ENCODE data around the gene ZNF506. TPM values are rescaled to one million over a fixed set of nuclear protein-coding genes. Genes with fewer than 3 reads are reported as not detected.
"Not testable (repeated sequence)": the region's sequence is repeated elsewhere in the genome, so short reads cannot be mapped to it uniquely, and the experiment has no call there.

The ZNF506 gene
- polyA plus RNA-seq, 1 donor, result 41.9 TPM

DNA sequence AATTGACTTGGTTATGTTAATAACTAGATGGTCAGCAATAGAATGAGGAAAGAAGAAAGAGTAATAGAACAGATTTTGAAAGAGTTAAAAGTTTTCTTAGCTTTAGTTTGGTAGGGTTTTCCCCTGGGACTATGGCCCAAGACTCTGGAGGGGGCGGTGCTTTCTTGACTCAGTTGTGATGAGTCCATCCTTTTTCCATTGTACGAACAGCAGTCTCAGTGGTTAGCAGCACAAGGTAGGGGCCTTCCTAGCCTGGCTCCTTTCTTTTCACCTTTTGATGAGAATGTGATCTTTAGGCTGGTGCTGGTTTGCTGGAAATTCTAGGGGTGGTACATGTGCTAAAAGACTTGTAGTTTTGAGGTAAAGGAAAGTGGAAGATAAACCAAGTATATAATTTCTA is 38.8 kb downstream of the ZNF506 start:
- DNase-seq, result no peak

GRCh38 chr19:19781791-19782190 is 39.8 kb downstream of the ZNF506 start:
- not testable (repeated sequence) for DNase-seq

GRCh38 chr19:19778666-19779065 is 42.9 kb downstream of the ZNF506 start:
- DNase-seq, result no peak

DNA sequence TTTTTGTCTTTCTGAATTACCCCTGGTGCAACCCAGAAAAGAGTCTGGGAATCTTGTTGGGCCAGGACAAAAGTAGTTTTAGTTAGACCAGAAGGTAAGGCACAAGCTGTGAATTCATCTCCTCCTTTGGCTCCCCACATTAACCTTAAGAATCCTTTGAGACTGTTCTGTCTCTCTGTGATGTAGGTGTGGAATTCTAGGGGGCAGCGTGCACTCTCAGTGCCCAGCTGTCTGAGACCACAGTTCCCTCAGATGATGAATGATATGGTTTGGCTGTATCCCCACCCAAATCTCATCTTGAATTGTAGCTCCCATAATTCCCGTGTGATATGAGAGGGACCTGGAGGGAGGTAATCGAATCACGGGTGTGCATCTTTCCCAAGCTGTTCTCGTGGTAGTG is 43.9 kb downstream of the ZNF506 start:
- DNase-seq, result no peak

DNA sequence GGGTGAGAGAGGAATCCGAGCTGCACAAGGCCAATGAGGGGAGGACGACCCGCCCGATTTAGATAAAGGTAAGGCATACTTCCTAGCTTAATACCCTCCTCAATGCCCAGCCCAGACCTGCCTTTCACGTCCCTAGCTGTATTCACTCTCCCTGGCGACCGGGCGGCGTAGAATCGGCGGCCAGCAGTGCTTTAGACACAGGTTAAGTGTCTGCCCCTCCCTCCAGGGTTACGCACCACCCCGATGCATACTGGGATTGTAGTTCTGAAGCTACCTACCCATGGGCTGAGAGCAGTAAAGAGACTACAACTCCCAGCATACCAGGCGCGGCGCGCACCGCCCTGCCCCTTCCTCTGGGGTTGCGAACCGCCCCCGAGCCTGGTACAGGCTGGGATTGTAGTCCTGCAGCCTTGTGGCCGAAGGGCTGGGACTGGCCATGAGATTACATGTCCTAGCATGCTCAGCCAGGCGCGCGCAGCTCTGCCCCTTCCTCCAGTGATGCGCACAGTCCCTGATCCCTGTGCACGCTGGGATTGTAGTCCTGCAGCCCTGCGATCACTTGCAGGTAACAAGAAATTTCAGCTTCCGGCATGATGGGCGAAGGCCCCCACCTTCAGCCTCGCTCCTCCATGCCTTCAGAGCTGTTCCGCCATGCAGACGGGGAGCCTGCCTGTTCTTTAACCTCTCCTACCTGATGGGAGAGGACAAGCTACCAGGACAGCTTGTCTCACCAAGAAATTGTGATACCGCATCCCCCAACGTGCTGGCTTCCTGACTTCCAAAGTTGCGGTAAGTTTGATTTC is 45.1 kb downstream of the ZNF506 start:
- DNase-seq, result peak; percentile 97

DNA sequence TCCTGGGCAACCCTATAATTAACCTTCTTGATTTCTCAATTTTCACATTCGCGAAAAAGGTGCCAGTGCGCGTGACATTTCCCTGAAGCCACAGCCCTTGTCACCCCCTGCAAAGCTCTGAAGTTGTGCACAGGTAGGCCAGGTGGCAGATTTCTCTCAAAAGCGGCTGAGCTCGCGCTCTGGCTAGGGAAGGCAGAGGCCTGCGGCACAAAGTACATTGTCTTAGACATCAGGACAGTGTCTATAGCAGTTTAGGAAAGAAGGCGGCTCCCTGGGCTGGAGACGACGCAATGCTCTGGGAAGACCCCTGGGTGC is 45.7 kb downstream of the ZNF506 start:
- no peak for DNase-seq

- no peak for DNase-seq
These were observed 47.1 kb downstream of the ZNF506 start for GRCh38 chr19:19774354-19775033.

- not testable (repeated sequence) for DNase-seq
These were observed 49.6 kb downstream of the ZNF506 start for GRCh38 chr19:19771963-19772362.

DNA sequence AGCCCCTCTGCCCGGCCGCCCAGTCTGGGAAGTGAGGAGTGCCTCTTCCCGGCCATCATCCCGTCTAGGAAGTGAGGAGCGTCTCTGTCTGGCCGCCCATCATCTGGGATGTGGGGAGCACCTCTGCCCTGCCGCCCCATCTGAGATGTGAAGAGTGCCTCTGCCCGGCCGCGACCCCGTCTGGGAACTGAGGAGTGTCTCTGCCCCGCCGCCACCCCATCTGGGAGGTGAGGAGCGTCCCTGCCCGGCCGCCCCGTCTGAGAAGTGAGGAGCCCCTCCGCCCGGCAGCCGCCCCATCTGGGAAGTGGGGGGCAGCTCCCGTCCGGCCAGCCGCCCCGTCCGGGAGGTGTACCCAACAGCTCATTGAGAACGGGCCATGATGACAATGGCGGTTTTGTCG is 51.6 kb downstream of the ZNF506 start:
- DNase-seq, result not testable (repeated sequence)

DNA sequence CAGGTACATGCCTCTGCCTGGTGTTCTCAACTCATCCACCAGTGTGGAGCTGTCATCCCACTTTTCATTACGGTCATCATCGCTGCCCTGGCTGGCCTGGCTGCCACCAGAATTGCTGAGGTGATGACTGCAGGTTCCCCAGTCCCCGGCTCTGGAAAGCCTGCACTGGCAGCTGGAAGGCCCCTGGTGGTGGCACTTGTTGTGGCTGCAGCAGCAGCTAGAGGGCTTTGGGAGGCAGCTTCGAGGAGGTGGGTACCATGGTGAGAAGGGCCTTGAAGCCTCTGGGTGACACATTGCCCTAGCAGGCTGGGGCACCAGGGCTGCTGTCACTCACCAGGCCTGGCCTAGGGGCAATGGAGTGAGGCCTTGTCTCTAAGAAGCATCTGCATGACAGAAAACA is 63.4 kb downstream of the ZNF506 start:
- DNase-seq, result no peak

DNA sequence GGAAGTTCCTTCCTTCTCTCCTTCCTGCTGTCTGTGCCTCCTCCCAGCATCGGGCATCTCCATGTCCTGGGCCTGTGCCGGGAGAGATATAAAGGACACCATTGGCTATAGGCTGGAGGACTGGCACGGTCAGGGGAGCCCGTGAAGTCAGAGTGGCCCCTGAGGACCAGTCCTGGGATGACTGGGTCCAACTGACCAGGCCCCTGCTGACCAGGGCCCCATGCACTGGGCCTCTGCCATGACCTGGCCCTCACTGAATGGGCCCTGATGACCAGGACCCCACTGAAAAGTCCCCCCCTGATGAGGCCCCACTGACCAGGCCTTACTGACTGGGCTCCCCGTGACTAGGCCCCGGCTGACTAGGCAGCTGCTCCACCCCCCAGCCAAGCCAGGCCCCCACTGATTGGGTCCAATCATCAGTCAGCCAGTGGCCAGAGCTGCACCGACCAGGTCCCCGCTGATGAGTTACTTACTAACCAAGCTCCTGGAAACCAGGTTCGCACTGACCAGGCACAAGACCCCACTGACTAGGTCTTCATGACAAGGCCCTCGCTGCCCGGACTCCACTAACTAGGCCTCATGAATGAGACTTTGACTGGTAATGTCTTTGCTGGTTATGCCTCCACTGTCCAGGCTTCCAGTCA is 68.7 kb downstream of the ZNF506 start:
- DNase-seq, result no peak

GRCh38 chr19:19751846-19752245 is 69.7 kb downstream of the ZNF506 start:
- no peak for DNase-seq

- no peak for DNase-seq
These were observed 70.4 kb downstream of the ZNF506 start for GRCh38 chr19:19750842-19751790.

DNA sequence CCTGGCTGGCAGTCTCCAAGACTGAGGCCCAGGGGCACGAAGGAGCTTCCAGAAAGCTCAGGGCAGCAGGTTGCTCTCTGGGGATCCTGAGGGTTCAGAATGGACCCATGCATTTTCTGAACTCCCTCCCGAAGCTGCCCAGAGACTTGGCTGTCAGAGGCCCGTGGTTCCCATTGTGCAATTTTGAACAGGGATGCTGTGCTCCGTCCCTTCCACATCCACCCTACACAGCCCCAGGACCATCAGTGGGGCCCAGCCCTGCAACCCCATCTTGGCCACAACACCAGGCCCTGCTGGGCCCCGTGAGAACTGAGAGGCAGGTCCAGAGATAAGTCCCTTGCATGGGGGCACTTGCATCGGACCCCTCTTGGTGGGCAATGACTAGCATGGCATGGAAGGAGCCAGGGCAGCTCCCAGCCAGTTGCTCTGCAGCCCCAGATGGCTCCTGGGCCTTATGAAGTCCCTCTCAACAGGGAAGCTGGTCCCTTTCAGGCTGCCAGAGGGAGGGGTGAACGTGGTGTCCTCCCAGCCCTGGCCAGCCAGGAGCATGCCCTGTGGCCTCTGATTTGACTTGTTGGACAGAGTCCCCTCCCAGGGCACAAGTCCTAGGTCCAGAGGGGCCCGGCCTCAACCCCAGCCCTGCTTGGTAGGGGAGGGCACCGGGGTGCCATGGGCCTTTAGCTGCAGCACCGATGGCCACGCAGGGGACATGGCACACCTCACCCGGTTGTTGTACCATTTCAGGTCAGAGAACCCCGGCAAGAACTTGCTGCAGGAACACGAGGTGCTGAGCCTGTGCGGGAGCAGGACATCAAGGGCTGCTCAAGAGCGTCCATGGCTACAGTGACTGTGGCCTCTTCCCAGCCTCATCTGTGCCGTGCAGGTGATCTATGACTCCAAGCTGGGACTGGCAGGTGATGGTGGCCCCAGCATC is 71.4 kb downstream of the ZNF506 start:
- no peak for DNase-seq

DNA sequence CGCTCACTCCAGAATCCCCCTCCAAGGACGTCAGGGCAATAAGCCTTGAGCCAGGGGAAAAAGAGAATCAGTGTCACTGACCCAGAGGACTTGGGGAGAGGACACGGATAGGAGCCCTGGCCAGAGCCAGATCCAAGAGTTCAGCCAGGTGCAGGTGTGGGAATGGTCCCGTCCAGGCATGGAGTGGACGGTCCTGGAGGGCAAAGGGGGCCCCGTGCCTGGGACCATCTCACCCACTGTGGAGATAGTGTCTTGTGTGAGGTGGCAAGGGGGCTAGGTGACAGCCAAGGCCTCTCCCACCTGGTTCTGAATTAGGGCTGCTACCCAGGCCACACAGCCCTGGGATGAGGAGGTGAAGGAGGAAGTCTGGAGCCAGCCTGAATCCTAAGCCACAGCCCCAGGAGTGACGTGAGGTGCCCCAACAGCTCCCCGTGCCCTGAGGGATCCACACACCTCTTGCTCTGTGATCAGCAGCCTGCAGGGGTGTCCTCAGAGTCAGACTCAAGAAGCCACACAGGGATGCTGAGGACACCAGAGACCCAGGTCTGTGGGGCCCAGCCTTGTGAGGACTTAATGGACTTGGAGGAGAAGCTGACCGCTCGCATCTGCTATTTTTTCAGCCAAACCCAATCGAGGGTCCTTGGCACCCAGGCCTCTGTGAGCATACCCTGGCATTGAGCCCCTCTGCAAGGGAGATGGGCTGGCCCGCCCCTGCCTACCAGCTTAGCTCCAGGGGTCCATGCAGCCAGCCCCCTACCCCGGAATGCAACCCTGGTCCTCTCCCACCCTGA is 72.2 kb downstream of the ZNF506 start:
- DNase-seq, result no peak

DNA sequence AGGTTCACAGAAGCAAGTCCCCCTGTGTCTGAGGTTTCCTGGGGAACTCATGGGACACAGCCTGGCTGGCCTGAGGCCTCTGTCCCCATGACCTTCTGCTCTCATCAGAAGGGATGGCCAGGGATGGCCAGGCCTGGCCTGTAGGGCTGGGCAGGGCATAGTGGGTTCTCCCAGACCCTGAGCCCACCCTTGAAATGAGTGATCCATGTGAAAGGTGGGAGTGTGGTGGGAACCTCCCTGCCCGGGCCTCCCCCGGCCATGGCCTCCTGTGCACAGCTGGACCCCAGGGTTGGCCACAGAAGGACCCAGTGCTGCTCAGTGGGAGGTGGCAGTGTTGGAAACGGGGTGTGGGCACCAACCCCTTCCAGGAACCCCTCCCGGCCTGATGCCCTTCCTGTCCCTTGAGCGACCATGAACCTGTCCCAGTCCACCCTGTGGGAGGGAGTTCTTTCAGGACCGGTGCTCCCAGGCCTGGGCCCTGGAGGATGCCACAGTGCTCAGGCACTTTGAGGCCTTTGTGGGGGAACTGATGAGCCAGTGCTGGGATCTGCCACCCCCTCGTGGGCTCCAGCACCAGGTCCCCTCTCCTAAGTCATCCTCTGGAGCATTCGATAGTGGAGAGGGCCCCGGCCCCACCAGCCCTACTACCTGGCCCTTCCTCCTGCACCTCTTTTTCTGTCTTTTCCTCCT is 73.2 kb downstream of the ZNF506 start:
- no peak for DNase-seq

DNA sequence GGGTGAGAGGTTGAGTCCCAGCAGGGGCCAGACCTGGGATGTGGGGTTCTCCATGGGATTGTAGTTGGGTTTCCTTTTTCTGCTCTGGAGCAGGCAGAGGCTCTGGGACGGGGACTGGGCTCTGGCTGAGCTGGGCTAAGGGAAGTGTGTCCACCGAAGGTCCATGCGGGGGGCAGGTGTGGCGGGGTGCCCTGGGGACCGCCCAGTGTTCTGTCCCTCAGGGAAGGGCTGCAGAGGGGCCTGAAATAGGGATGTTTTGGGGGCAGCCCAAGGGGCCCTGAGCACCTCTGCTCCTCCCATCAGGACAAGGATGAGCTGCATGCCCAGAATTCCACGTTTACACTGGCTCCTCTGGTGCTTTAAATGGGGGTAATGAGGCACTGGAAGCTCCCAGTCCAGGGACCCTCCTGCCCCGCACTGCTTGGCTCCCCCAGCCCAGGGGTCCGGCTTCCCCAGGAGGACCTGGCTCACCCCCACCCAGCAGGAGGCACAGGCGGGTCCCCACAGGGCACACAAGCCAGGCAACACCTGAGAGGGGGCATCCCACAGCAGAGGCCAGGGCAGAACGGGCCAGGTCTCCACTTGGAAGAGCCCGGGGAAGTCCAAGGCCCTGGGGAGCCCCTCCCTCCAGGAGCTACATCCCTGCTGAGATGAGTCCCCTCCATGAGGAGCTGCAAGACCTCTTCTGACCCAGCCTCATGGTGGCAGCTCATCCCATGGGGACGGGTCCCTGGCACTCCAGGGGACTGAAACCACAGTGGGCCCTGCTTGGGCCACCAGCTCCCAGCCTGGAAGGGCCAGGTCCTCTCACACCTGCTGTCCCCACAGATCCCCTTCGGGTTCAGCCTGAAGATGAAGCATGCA is 74.0 kb downstream of the ZNF506 start:
- DNase-seq, result no peak
